Heart left ventricle (tissue), 13 donors: ENCODE data around the gene PLEKHB2.
"Not testable (repeated sequence)": the region's sequence is repeated elsewhere in the genome, so short reads cannot be mapped to it uniquely, and the experiment has no call there.

Experiments used
- POLR2A ChIP-seq, 2 donors: fragments of 450-650 bp; IDR thresholded peaks; one replicate each; pipeline ENCODE4 v1.6.1; 2017; ENCODE audit warnings: antibody characterized with exemption in 2 of 2, mild to moderate bottlenecking in 2 of 2, moderate library complexity in 2 of 2
- TF ChIP-seq, protein P1 (sequence below), 12 donors: fragments of 200-600 bp; sonication (generic) in 4 of 12; IDR thresholded peaks; one replicate each; pipeline versions ENCODE4 v1.5.0 to v1.8.0; 2018 to 2022; ENCODE audit warnings: antibody characterized with exemption in 12 of 12, mild to moderate bottlenecking in 5 of 12
- donor health status: ischemic (EF 13 %, LVEDD 7.1; RV severe dilation, severe dysfunction).
- donor health status: DM: no; HTN: yes; CAD: no.
- donor health status: DM: no; HTN: no; CAD: no.
- donor health status: ischemic (EF 25% LVEDD 6.9; RV normal size, moderate dysfunction).
- donor health status: ischemic (EF 25% LVEDD 5.7; RV mildly dilated, moderate dysfunction).
- donor health status: ischemic (EF 35%, LVEDD 5.7; RV mildly dilated, moderate dysfunction).
- donor health status: nonischemic (EF 11% LVEDD 7.7; RV severe dilation, severe dysfunction).
- donor health status: DM: yes; HTN: yes; CAD: no.
- donor health status: PGD.
- donor health status: ischemic (EF 29% LVEDD 5.4; RV normal size, mild dysfunction).
- donor health status: nonischemic (EF 23%, LVEDD 6.1; RV moderate dilation, normal function).

DNA sequence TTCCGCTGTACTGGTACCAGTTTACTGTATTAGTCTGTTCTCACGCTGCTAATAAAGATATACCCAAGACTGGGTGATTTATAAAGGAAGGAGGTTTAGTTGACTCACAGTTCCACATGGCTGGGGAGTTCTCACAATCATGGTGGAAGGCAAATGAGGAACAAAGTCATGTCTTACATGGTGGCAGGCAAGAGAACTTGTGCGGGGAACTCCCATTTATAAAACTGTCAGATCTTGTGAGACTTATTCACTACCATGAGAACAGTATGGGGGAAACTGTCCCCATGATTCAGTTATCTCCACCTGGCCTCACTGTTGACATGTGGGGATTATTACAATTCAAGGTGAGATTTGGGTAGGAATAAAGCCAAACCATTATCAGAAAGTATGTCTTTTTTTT lies 9.8 kb downstream of the PLEKHB2 start:
- TF ChIP-seq, protein P1, sequence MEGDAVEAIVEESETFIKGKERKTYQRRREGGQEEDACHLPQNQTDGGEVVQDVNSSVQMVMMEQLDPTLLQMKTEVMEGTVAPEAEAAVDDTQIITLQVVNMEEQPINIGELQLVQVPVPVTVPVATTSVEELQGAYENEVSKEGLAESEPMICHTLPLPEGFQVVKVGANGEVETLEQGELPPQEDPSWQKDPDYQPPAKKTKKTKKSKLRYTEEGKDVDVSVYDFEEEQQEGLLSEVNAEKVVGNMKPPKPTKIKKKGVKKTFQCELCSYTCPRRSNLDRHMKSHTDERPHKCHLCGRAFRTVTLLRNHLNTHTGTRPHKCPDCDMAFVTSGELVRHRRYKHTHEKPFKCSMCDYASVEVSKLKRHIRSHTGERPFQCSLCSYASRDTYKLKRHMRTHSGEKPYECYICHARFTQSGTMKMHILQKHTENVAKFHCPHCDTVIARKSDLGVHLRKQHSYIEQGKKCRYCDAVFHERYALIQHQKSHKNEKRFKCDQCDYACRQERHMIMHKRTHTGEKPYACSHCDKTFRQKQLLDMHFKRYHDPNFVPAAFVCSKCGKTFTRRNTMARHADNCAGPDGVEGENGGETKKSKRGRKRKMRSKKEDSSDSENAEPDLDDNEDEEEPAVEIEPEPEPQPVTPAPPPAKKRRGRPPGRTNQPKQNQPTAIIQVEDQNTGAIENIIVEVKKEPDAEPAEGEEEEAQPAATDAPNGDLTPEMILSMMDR (IDR thresholded peaks at IDR 0.05): not testable (repeated sequence)
- not testable (repeated sequence) for TF ChIP-seq POLR2A (IDR thresholded peaks at IDR 0.05)
